H1 (cell line): ENCODE results near the gene RTL9. TPM values are rescaled to one million over a fixed set of nuclear protein-coding genes. Genes with fewer than 3 reads are reported as not detected.
A peak's percentile ranks its signal among the peaks of the same experiment; 100 is the strongest.

Experiments used
- ATF2 ChIP-seq: IDR thresholded peaks from 2 replicates; pipeline ENCODE4 v1.6.1; 2012; ENCODE audit warnings: low read length, inconsistent platforms
- BCL11A ChIP-seq, 2 experiments: IDR thresholded peaks; one replicate each; pipeline ENCODE4 v1.6.1; 2011; ENCODE audit warnings: low read depth in 2 of 2, low read length in 2 of 2, mild to moderate bottlenecking in 2 of 2
- GTF2F1 ChIP-seq: IDR thresholded peaks from 2 replicates; pipeline ENCODE4 v1.6.1; 2012; ENCODE audit warnings: low read depth, low read length, improper control_type of control experiment, borderline replicate concordance
- NANOG ChIP-seq: IDR thresholded peaks from 2 replicates; pipeline ENCODE4 v1.6.1; 2011; ENCODE audit warnings: low read length, low read depth, mild to moderate bottlenecking, inconsistent platforms; ENCODE audit not compliant: insufficient read depth, poor library complexity, severe bottlenecking
- POLR2AphosphoS5 ChIP-seq: IDR thresholded peaks from 2 replicates; pipeline ENCODE4 v1.6.1; 2011; ENCODE audit warnings: low read depth, low read length
- RAD21 ChIP-seq, 2 experiments: IDR thresholded peaks in 1 of 2; conservative IDR thresholded peaks in 1 of 2; 2 replicates each; pipeline ENCODE4 v1.6.1; 2011; ENCODE audit warnings: low read depth in 2 of 2, low read length in 2 of 2, improper control_type of control experiment in 1 of 2, inconsistent platforms in 1 of 2, mild to moderate bottlenecking in 1 of 2, moderate library complexity in 1 of 2
- SIX5 ChIP-seq: IDR thresholded peaks from 2 replicates; pipeline ENCODE4 v1.6.1; 2011; ENCODE audit warnings: mild to moderate bottlenecking, low read depth, low read length
- polyA plus RNA-seq, 7 experiments: library from polyadenylated mRNA; depleted of rRNA in 3 of 7; stranded (reverse) in 5 of 7; unstranded in 2 of 7; fragments of >200 nt in 5 of 7; fragments of 200-250 nt in 2 of 7; gene quantifications; 1 replicate in 5 of 7; 2 replicates in 1 of 7; 4 replicates in 1 of 7; pipeline versions ENCODE4 v1.2.1 to v1.2.3, GENCODE V29; 2011 to 2013; ENCODE audit warnings: missing spikeins in 2 of 7, mixed read lengths in 2 of 7
- total RNA-seq: library from RNA; stranded (reverse); fragmentation: NEBNext Ultra II Directional; extraction: Animal tissue kit (Norgen Biotek cat#: 25700); gene quantifications from 2 replicates; pipeline ENCODE4 v1.2.1, GENCODE V29; 2021

The RTL9 gene
- total and polyA plus RNA-seq, 2 of the 8 experiments (the other 6 are each of a cell fraction or from before 2014, with no cell fraction given) = 0.09 to 0.20 TPM

GRCh38 chrX:110401135-110401534 is 42.5 kb downstream of the RTL9 start (continued):
- no peak for TF ChIP-seq POLR2AphosphoS5
- TF ChIP-seq GTF2F1 = no peak
- TF ChIP-seq BCL11A (IDR thresholded peaks at IDR 0.05; ENCODE audit: low read depth in 2 of 2, low read length in 2 of 2) = no peak
- TF ChIP-seq SIX5 = no peak
- no peak for TF ChIP-seq ATF2
- peak; percentile 28 to 39; a peak in 3 of 4 replicates for TF ChIP-seq RAD21 (IDR thresholded peaks at IDR 0.05 in 1 of 2, conservative IDR thresholded peaks at IDR 0.05 in 1 of 2; ENCODE audit: low read depth in 2 of 2, low read length in 2 of 2)
- no peak for TF ChIP-seq NANOG
